Embryonic facial prominence (tissue), 1 donor: Measurements from ENCODE around the gene MXRA8.
"Not testable (repeated sequence)": the region's sequence is repeated elsewhere in the genome, so short reads cannot be mapped to it uniquely, and the experiment has no call there.

Experiments
- DNase-seq: peaks from one replicate; pipeline ENCODE4 v3.0.0-alpha.2; 2016; ENCODE audit errors: extremely low spot score

MXRA8 gene

GRCh38 chr1:1391225-1391624 lies 32.9 kb upstream of the MXRA8 start:
- no peak for DNase-seq

GRCh38 chr1:1390675-1391074 lies 32.3 kb upstream of the MXRA8 start:
- no peak for DNase-seq

DNA sequence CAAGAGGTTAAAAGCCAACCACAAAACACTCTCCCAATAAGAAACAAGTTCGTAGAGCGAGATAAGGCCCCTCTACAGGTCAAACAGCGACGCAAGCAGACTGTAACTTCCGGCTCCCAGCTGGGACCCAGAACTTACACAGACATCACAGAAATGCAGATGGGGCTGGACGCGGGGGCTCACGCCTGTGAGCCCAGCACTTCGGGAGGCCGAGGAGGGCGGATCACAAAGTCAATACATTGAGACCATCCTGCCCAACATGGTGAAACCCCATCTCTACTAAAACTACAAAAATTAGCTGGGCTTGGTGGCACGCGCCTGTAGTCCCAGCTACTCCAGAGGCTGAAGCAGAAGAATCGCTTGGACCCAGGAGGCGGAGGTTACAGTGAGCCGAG lies 29.7 kb upstream of the MXRA8 start:
- DNase-seq = no peak

GRCh38 chr1:1387098-1388077 lies 29.0 kb upstream of the MXRA8 start:
- no peak for DNase-seq

- DNase-seq = no peak
Measured at GRCh38 chr1:1385931-1386330, 27.6 kb upstream of the MXRA8 start.

DNA sequence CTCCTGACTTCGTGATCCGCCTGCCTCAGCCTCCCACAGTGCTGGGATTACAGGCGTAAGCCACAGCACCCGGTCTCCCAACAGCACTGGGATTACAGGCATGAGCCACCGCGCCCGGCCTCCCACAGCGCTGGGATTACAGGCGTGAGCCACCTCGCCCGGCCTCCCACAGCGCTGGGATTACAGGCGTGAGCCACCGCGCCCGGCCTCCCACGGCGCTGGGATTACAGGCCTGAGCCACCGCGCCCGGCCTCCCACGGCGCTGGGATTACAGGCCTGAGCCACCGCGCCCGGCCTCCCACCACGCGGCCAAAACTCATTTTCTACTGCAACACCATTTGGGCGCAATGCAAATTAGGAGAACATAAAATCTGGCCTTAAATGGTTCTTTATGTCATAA lies 27.0 kb upstream of the MXRA8 start:
- DNase-seq = not testable (repeated sequence)

DNA sequence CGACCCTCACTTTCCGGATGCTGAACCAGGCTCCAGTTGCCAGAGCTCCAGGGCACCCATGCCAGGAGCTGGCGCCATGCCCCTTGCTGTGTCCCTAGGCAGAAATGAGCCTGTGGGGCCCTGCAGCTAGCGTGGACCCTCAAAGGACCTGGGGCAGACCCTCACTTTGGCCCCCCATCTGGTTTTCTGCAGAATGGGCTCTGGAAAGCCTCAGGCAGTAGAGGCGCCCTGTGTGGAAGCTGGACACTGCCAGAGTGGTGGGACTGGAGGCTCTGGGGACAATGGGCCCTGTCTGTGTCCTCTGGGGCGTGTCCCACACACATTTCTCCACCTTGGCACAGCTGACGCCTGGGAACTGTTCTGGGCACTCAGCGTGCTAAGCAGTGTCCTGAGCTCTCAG lies 22.9 kb upstream of the MXRA8 start:
- DNase-seq = no peak

DNA sequence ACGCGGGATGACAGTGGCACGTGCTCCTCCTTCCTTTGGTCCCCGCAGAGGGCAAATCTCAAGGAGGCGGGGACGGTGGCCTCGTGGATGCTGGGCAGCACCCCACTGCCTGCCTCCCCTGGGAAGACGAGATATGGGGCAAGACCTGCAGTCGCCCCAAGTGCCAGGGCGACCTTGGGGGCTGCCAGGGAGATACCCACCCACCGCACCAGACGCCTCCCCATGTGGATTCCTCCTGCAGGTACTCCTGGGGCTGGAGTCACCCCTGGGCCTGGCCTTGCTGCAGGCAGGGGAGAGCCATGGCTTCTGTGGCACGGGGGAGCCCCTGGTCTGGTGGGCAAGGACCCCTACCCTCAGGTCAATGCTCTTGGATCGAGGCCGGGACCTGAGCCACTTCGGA lies 22.5 kb upstream of the MXRA8 start:
- no peak for DNase-seq

- DNase-seq = no peak
Measured at GRCh38 chr1:1377540-1378205, 19.3 kb upstream of the MXRA8 start.

DNA sequence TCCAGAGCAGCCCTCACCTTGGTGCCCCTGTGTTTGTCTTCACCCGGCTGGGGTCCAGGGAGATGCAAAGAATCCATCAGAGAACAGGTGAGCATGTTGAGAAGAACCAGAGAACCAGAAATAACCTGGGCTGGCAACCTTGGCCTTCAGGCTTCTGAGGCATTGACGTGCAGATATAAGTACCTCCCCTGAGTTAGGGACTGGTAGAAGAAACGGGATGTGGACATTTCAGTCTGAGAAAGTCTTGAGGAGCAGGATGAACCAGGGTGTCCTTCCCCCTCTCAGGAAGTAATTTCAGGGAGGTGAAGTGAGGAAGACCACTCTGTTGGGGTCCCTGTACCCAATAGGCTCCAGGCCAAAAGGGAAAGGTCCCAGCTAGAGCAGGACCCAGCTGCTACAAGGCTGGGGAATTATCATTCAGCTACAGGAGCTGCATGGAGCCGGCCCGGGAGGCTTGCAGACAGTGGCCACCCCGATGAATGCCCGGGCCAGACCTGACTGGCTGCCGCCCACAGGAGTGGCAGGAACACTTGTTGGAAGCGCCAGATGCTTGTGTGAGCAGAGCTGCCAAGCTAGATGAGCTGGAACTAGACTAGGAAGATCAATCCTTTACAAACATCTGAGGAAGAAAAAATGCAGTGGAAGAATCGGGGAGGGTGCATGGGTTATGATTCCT lies 18.3 kb upstream of the MXRA8 start:
- no peak for DNase-seq

DNA sequence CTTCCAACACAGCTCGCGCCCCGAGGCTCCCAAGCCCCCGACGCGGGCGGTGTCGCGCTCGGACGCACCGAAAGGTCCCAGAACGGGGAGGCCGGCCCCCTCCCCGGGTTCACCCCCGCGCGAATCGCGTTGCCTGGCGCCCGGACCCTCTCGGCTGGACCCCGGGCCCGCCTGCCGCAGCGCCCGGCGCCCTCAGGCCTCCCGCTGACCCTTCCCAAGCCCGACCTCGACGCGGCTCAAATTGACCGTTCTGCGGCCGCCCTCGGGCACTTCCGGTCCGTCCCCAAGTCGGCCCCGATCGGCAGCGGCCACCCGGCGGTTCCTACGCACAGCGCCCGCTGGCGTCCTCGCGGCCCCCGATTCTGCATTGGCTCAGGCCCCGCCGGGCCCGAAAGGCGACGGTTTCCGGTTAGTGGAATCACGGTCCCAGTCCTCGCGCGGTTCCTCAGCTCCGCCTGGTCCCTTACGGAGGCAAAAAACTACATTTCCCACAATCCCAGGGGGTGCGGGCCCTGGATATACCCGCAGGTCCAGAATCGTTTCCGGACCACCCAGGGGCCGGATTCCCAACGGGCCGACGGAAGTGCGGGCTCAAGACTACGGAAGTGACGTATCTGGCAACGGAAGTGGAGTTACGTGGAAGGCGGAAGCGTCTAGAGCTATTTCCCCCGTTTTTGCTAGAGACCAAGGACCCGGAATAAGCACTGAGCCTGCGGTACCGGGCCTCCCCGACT lies 16.7 kb upstream of the MXRA8 start, which contains the start of gene AURKAIP1:
Gene AURKAIP1, minus strand, starts transcription at position 279 of the 734 bp plus-strand sequence. CDS start 451 bp downstream, outside the sequence.
- DNase-seq = peak; percentile 98

GRCh38 chr1:1374589-1374928 lies 16.2 kb upstream of the MXRA8 start:
- DNase-seq = no peak

GRCh38 chr1:1373815-1374588 lies 15.6 kb upstream of the MXRA8 start:
- DNase-seq = no peak

DNA sequence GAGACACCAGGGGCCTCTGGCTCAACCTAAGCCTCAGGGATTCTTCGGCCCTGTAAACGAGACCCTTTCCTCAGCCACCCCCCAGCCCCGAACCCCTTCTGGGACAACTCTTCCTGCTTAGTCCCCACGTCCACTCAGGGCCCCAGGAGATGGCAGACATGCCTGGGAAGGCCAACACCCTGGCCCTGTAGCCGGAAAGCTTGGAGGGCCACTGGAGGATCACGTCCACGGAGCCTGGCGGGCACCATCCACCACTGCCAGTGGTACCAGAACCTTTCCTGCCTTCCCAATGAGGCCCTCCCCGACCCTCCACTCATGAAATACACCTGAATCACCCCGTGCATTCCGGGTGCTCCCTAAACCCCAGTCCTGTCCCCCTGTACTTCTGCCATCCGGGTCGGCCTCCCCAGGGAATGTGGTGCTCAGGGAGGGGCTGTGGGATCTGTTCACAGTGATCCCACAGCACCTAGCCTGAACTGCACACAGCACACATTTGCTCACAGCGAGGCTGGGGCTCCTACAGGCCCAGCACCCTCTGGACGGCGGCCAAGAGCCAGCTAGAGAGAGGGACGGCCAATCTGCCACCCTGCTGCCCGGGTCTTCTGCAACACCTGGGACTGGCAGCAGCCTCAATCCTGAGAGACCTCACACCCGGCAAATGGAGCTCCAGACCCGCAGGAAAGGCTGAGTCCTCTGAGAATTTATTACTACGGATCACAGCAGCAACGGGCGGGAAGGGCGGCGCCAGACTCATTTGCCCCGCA lies 14.9 kb upstream of the MXRA8 start:
- DNase-seq = no peak

GRCh38 chr1:1371746-1372711 lies 13.7 kb upstream of the MXRA8 start:
- no peak for DNase-seq

DNA sequence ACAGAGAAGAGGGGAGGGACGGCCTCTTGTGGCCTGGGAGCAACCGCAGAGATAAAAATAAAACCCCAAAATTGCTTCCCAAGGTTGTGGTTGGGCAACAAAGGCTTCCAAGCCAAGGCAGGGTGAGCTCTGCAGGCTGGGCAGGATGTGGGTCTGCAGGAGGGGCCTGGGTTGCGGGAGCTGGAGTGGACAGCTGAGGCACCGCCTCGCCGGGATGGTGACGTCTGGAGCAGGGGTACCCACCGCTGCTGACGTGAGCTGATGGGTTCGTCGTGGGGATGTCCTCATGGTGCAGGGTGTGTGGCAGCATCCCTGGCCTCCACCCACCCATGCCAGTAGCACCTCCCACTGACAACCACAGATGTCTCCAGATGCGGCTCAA lies 13.0 kb upstream of the MXRA8 start:
- no peak for DNase-seq

DNA sequence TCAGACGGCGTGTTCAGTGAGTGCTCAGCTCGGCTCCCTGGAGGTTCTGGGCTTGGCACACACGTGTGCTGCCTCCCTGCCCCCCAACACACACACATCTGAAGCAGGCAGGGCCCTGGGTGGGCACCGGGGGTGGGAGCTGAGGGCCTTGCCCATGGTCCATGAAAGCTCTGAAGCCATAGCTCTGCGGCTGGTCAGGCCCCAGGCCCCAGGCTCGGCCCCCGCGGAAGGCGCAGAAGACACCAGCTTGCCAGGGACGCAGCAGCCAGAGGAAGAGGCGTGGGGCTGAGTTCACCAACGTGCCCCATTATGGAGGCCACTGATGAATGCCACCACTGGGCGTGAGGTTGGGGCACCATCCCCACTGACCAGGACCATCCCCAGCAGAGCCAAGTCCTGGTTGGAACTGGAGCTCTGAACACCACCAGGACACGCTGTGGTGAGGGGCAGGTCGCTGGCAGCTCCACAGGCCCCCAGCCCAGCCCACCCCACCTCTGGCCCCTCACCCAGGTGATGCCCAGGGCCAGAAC lies 12.5 kb upstream of the MXRA8 start:
- no peak for DNase-seq

DNA sequence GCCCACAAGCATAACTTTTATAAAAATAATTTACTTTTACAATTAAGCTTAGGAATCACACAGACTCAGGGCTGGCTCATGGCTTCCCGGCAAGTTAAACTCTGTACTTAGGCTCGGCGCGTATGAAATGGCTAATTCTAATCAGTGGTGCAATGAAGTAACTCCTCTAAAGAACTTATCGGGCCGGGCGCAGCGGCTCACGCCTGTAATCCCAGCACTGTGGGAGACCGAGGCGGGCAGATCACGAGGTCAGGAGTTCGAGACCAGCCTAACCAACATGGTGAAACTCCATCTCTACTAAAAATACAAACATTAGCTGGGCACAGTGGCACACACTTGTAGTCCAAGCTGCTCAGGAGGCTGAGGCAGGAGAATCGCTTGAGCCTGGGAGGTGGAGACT lies 11.7 kb upstream of the MXRA8 start:
- DNase-seq = not testable (repeated sequence)

DNA sequence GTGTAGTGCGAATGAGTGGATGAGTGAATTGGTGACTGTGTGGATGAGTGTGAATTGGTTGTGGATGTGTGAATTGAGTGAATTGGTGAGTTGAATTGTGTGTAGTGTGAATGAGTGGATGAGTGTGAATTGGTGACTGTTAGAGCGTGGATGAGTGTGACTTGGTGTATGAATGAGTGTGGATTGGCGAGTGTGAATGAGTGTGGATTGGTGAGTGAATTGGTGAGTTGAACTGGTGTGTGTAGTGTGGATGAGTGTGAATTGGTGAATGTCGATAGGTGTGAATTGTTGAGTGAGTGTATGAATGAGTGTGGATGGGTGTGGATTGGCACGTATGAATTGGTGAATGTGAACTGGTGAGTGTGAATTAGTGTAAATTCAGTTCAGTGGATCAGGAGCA lies 9.0 kb upstream of the MXRA8 start:
- DNase-seq = no peak
